HG03439 (cell line): ENCODE results near the gene FAT4.

Source experiments
- ATAC-seq: cut with Tn5 transposase; IDR thresholded peaks from one replicate; pipeline ENCODE4 v1.9.1; 2021; ENCODE audit warnings: mild to moderate bottlenecking, moderate library complexity; ENCODE audit not compliant: unreplicated experiment

The FAT4 gene

DNA sequence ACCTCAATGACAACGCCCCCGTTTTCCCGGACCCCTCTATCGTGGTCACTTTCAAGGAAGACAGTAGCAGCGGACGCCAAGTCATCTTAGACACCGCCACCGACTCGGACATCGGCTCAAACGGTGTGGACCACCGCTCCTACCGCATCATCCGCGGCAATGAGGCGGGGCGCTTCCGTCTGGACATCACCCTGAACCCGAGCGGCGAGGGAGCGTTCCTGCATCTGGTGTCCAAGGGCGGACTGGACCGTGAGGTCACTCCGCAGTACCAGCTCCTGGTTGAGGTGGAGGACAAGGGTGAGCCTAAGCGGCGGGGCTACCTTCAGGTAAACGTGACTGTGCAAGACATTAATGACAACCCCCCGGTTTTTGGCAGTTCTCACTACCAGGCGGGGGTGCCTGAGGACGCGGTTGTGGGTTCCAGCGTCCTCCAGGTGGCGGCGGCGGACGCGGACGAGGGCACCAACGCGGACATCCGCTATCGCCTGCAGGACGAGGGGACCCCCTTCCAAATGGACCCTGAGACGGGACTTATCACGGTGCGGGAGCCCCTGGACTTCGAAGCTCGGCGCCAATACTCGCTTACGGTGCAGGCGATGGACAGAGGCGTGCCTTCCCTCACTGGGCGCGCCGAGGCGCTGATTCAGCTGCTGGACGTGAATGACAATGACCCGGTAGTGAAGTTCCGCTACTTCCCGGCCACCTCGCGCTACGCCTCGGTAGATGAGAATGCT is 2.2 kb downstream of the FAT4 start:
- ATAC-seq, result no peak

DNA sequence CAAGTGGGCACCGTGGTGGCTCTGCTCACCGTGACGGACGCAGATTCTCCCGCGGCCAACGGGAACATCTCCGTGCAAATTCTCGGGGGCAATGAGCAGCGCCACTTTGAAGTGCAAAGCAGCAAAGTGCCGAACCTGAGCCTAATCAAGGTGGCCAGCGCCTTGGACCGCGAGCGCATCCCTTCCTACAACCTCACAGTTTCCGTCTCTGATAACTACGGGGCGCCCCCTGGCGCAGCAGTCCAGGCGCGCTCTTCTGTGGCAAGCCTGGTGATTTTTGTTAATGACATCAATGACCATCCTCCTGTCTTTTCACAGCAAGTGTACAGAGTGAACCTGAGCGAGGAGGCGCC is 2.7 kb downstream of the FAT4 start:
- ATAC-seq, result no peak

DNA sequence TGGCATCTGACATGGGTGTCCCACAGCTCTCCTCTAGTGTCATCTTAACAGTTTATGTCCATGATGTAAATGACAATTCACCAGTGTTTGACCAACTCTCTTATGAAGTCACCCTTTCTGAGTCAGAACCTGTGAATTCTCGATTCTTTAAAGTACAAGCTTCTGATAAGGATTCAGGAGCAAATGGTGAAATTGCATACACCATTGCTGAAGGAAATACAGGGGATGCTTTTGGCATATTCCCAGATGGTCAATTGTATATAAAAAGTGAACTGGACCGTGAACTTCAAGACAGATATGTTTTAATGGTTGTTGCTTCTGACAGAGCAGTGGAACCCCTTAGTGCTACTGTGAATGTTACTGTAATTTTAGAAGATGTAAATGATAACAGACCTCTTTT is 4.6 kb downstream of the FAT4 start:
- ATAC-seq, result no peak

DNA sequence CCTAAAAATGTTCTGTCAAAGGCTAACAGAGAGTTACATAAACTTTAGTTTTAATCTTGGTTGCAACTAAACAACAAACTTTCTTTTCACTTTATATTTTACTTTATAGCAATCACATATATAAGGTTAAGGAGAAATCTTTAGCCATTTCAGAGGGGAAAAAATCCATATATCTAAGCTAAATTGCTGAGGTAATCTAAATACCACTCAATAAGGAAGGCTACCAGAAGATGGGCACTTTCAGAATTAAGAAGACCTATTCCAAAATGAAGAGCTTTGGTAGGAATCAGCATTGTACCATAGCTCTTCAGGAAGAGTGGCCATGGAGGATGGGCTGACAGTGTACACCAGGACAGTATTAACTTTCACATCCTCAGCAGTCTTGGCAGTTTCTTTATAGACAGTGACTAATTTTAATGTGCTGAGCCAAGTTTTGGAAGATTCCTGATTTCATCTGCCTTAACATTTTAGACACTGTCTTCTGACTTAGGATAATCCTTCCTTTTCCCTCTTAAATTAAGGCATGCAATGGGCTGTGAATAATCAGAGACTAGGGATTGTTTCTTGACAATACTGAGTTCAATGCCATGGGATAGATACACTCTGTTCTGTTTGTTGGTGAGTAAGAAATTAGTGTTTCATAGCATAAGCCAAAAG is 7.1 kb downstream of the FAT4 start:
- no peak for ATAC-seq

DNA sequence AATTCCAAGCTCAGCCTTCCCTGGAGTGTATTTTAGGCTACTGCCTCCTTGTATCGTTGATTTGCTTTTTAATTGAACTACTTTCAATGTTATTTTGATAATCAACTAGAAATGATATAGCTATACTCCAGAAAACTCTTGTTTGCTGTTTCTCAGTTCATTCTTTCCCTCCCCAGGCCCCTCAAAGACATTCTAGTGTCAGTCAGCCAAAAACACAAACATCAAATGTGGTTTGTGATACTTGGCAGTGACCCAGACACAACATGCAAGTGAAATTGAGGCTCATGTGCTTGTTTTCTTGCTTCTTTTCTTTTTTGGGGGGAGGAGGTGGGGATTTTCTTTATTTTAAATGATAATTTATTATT is 7.6 kb downstream of the FAT4 start:
- ATAC-seq, result no peak

DNA sequence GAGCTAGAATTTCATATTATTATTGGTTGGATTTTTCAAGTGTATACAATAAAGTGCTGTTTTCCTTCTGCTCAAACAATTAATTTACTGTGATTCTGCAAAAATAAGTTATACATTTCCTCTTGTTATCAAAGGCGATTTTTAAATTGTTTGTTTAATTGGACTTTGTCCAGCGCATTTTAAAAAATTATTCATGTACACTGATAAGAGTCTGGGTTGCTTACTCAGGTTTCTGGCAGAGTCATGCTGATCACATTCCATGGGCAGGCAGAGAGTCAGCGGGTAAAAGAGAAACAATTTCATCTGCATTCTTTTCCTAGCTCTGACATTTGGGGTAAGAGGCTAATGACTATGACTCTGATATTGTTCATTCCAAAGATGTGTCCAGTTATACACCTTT is 8.9 kb downstream of the FAT4 start:
- ATAC-seq, result no peak

DNA sequence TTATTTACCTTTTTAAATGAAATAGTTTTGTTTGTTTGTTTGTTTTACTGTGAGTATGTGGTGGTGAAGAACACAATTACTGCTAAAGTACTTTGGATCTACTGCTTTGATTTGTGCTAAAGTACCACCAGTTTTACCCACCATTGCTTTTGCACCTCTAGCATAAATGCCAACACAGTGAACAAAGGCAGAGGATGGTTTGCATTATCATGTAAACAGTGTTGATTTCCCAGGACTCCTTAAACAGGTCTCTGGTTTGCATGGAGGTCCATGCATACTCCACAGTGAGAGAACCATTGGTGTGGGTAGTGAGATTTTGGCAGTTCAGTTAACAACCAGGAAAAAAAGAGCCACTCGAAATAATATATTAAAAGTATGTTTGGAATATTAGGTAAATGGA is 11.0 kb downstream of the FAT4 start:
- no peak for ATAC-seq

DNA sequence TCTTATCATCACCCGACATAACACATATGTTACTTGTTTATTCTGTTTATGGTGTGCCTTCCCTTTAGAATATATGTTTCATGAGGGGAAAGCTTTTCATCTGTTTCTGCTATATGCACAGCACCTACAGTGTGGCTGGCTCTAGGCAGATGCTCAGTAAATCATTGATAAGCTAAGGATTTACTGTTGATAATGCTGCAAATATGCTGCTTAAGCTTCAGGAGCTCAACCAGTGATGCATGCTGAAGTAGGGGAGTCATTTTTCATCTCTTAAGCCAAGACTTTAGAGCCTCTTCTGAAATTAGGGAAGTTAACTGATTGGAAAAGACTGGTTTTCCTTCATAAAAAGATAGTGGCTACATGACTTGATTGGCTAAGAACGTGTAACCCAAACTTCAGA is 16.4 kb downstream of the FAT4 start:
- ATAC-seq, result no peak

DNA sequence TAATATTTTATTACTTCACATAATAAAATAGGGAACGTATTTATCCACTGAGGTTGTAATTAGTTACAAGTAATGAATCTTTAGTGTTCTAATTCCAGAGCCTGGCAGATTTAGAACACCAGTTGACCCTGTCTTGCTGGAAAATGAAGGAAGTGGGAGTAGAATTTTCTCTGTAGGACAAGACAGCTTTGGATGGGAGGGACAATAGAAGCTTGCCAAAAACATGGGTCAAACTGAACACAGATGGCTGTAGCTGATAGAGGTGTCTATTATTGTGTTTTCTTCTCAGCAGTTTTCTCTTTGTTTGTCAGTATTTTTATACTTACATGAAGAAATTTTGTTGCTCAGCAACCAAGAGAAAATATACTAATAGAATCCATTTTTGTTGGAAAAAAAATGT is 20.2 kb downstream of the FAT4 start:
- ATAC-seq, result no peak

DNA sequence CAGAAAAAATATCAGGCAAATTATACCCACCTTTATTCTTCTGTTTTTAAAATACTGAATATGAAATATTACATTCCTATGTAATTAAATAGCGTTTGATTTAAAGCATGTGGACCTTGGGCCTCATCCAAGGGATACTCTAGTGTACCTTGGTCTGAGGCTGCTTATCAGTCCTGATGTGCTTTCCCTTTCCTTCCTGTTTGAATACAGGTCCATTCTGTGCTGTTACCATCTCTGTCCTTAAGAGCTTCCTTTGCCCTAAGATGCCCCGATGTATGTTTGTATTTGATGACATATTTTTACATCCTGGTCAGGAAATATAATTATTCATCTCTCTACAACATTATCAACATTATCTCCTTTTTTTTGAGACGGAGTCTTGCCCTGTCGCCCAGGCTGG is 24.1 kb downstream of the FAT4 start:
- no peak for ATAC-seq

DNA sequence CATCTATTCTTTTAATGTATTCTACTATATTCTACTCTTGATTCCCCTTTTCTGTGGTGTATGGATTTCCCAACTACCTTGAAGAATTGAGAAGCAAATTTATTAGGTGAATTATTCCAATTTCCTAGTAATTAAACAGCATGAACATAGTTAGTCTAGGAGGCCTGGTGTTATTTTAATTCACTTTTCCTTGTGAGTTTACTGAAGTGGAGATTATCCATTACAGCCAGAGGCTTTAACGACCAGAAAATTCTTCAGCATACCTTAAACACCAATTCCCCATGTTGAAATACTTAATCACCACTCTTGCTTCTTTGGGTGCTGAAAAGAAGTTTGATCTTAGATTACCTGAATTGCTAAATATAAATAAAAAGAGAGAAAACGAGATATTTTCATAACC is 29.4 kb downstream of the FAT4 start:
- ATAC-seq, result no peak

DNA sequence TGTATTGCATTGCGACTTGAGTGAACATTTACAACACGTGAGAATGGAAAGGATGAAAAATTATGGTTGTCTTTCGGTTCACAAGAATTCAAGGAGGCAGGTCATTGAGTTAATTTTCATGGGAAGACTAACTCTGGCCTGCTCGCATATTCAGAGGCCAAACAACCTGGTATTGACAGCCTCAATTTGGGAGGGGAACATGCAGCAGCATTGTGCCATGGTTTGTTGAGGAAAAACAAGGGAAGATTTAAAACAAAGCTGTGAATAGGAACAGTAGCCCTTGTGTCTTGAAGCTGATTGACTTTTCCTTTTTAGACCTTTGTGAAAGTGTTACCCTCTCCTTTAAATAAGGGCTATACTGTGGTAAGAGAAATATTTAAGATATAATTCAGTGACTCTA is 31.9 kb downstream of the FAT4 start:
- no peak for ATAC-seq

DNA sequence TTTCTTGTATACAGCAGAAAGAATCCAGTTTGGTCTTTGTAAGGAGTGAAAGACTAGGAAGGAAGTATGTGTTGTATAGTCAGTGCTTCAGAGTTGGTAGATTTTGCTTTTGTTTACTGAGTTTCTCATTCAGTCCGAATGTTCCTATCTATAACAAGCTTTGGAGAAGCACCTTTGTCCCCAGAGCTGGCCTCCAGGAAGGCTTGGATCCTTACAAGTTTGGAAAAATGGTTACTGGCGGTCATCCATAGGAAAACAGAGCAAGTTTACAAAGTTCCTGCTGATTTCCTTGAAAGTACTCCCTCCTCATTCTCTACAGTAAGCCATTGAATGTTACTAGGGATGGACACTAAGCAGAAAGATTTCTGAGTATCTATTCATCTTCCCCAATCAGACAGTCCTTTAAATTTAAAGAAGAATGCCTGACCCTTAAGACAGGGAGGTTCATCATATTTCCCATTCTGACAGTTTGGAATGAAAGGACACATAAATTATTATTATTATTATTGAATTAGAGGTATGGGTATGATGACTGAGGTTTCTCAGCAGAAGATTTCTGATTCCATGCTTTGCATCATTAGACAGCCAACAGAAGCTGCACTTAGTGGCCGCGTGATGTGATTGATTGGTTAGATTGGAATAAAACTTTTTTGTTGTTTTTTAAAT is 35.8 kb downstream of the FAT4 start:
- ATAC-seq, result no peak

DNA sequence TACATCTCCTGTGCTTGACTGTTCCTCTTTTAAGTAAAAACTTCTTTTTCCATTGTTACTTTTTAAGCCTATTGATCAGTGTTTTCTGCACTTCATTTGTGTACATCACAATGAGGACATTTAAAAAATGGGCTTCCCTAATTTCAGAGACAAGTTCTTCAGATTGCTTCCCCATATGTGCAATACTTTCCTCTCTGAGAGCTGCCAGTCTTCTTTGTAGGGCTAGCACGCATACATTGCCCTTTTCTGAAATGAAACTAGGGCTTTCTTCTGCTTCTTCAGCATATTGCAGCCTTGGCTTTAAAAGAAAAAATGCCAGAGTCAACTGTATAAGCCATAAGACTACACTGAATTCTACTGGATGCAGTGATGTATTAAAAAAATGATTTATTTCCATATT is 37.8 kb downstream of the FAT4 start:
- no peak for ATAC-seq

DNA sequence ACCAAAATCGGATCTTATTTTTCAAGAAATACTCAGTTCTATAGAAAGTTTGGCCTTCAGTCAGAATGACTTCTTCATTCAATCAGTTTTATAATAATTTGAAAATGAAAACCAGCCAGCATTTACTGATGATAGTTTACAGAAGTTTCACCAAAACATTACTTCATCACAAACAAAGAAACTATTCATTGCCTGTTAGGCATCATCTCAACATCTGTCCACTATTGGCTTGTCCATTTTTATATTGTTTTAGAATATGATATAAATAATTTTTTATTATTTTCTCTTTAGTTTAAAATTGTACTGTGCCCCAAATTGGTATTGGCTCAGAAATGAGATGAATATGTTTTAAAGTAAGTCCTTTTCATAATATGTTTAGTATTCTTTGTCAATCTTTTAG is 38.4 kb downstream of the FAT4 start:
- ATAC-seq, result no peak

DNA sequence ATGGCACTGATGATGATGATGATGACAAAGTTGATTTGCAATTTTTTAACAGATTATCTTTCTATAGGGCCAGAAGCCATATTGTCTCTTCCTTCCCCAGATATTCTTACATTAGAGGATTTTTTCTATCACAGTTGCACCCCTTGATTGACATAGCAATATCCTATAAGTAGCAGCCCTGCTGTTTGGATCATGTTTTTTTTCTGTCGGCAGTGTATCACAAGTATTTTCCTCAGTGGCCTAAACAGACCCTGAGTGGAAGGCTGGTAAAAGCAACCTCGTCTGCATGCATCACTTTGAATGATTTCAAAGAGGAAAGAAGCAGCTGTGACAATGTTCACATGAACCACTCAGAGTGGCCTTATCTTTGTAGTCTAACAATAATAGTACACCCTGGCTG is 41.0 kb downstream of the FAT4 start:
- no peak for ATAC-seq

DNA sequence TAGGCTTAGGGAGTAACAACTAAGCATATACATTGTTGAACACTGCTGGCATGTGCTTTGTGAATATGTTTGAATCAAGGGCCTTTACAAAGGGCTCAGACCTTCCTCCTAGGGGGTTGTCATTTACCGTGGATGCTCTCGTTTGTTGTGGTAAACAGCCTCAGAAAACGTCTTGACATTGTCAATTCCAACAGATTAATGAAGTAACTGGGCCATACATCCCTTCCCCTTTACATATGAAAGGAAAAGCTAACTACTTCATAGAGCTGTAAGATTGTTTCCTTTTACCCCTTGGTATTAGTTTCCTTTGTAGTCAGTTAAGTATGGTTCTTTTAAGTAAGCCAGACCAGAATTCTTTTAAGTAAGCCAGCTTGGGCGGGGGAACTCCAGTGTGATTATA is 42.9 kb downstream of the FAT4 start:
- no peak for ATAC-seq

DNA sequence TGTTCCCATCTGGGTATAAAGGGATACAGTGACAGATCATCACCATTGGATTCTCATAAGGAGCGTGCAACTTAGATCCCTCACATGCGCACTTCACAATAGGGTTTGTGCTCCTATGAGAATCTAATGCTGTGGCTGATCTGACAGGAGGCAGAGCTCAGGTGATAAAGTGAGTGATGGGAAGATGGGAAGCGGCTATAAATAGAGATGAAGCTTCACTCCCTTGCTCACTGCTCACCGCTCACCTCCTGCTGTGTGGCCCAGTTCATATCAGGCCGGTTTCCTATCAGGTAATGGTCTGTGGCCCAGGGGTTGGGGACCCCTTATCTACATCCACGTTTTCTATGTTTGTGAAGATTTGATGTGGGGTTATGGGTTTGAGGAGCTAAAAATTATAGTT is 43.7 kb downstream of the FAT4 start:
- ATAC-seq, result no peak

DNA sequence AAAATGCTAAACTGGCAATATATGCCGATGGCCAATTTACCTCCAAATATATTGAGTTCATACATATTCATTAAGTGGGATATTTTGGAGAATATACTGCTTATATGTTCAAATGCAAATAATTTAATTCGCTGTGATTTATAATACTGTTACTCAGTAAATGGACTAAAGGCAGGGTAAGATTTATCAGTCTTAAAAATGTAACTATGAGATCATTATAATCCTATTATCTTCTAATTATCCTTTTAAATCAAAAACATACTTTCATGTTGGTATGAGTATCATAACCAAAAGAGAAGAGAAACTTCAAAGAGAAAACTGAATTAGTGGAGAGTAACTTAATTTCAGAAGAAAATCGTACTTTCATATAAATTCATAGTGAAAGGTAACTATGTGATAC is 44.6 kb downstream of the FAT4 start:
- no peak for ATAC-seq

DNA sequence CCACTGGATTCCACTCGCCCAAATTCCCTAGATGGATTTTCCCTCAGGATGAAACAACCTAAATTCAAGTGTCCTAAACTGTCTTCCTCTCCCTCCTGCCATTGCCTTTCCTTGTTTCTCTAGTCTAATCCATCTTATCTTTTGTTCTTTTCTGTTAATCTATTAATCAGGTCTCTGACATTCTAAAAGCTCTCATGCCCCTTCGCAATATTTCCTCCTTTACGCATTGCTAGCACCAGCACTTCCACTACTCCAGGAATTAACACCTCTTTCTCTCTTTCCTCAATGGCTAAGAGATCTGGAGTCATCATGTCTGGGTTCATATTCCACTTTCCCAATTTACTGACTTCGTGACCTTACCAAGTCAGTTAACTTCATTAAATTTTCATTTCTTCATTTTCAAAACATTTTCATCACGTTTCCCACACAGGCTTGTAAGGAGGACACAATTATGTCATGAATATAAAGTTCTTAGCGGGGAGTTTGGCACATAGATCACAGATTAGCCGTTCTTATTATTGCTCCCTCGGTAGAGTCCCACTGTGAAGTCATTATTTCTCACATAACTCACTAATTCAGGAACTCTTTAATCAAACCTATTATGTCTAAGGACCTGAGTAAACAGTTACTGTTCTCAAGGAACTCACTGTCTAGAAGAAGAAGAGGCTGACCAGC is 45.3 kb downstream of the FAT4 start:
- ATAC-seq, result no peak

DNA sequence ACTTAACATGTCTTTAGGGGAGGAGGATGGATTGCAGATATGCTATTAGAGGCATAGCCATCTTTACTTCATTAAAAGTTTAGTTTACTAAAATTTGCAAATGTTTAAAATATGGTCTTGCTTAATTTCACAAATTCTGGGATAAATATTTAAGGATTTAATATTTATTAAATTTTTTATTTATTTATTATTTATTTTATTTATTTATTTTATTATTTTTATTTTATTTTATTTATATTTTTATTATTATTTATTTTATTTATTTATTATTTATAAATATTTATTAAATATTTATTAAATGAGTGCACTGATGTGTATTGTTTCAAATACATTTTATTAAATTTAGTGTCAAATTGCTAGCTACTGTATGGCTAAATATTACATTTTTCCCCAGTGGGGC is 46.0 kb downstream of the FAT4 start:
- ATAC-seq, result no peak
